HG03097 (cell line): ENCODE results near the gene CEL.

Experiments used
- ATAC-seq: cut with Tn5 transposase; IDR thresholded peaks from one replicate; pipeline ENCODE4 v1.9.1; 2021; ENCODE audit not compliant: unreplicated experiment, low FRiP score

The CEL gene

GRCh38 chr9:133113949-133114885, 52.4 kb downstream of the CEL start:
- no peak for ATAC-seq

- no peak for ATAC-seq
Observed at GRCh38 chr9:133114886-133115603, 53.3 kb downstream of the CEL start.

GRCh38 chr9:133115604-133116345, 54.0 kb downstream of the CEL start:
- peak; percentile 30 for ATAC-seq

- ATAC-seq = no peak
Observed at GRCh38 chr9:133116346-133117231, 54.8 kb downstream of the CEL start.

- ATAC-seq = no peak
Observed at GRCh38 chr9:133117271-133118178, 55.7 kb downstream of the CEL start.

- ATAC-seq = no peak
Observed at GRCh38 chr9:133118179-133118520, 56.4 kb downstream of the CEL start.

DNA sequence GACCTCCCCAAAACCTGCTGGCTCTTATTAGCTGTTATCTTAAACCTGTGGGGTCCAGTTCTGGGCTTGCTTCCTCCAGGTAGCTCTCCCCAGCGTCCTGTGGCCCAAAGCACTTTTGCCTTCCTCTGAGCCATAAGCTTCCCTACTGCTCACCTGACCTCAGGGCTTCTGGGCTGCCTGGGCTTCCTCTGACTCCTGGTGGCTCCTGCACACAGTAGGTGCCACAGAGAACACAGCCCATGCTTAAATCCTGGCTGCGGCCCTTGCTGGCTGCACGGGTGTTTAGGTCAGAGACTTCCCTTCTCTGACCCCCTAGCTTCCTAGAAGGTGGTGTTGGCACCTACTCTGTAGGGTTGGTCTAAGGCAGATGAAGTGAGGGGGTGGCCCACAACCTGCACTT, 56.8 kb downstream of the CEL start:
- ATAC-seq = no peak

- ATAC-seq = no peak
Observed at GRCh38 chr9:133119103-133119845, 57.5 kb downstream of the CEL start.

DNA sequence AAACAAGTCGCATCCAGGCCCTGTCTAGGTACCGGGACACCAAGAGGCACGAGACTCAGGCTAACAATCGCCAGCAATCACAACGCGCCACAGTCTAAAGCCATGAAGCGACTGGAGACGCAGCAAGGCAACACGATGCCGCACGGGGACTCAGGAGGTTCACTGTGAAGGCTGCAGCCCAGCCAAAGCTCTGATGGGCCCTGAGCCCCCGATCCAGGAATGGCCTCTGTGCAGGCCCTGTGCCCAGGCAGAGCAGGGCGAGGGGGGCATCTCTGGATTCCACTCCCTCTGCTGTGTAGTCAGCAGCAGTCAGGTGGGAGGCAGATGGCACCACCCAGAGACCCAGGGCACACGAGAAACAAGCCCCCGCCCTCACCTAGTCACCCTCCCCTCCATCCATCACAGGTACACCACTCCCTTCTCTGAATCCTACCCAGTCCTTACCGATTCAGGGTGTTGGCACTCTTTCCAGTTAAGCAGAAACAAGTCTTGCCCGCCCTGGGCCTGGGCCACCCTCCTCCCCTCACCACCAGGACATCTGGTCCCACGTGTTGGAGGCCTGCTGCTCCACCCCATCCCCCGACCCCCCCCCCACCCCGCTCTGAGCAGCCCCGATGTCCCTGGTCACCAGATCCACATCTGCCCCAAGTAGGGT, 58.2 kb downstream of the CEL start:
- no peak for ATAC-seq

- ATAC-seq = no peak
Observed at GRCh38 chr9:133120501-133121197, 58.9 kb downstream of the CEL start.
